OCI-LY1 (cell line): Measurements from ENCODE around the gene PRKAR1A.
A peak's percentile ranks its signal among the peaks of the same experiment; 100 is the strongest.

Source experiments
- EZH2 ChIP-seq: fragments of 200-600 bp; sonication (generic), shearing (Covaris generic); IDR thresholded peaks from 2 replicates; pipeline ENCODE4 v1.8.0; 2017; ENCODE audit warnings: borderline replicate concordance, mixed run types, mild to moderate bottlenecking, antibody characterized with exemption, low read length, moderate library complexity, mixed read lengths
- TF ChIP-seq, protein P1 (sequence below): fragments of 200-600 bp; sonication (generic), shearing (Covaris generic); IDR thresholded peaks from 2 replicates; pipeline ENCODE4 v1.5.1; 2017; ENCODE audit warnings: mild to moderate bottlenecking, antibody characterized with exemption, low read length, moderate library complexity, mixed read lengths

DNA sequence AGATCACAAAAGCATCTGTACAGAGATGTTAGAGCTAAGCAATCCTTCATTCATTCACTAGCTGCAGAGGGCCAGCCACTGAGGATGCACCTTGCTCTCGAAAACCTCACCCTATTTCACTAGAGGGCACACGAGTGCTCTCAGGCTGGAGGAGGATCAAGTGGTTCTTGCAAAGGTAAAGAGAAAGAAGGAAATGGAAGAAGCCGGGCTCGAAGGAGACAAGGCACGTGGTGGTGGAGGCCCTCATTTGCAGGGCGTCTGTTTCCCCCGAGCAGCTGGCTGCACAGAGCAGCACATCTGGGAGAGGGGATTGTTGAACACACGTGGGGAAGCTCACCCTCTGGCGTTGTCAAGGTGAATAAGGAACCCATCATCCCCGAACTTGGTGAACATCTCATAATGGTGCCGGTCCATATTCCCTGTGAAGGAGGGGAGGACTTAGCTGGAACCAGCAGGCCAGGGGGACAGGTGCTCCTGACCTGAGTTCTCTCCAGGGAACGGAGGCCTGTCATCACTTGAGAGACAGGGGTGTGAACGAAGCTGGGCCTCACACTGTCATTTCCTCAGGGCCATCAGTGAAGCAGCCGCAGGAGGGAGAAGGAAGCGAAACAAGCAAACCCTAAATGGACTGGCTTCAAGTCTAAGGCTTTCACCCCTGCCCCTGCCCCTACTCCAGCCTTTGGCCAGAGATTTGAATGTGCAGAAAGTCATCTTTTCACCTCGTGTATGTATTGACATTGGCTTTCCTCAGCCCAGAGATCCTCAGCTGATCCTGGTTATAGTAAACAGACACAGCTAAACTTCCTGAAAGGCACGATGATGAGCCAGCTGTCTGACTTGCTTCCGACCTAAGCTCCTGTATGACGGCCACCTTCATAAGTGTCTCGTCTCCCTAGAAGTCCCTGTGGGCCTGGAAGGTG lies 27.6 kb downstream of the PRKAR1A start:
- TF ChIP-seq, protein P1, sequence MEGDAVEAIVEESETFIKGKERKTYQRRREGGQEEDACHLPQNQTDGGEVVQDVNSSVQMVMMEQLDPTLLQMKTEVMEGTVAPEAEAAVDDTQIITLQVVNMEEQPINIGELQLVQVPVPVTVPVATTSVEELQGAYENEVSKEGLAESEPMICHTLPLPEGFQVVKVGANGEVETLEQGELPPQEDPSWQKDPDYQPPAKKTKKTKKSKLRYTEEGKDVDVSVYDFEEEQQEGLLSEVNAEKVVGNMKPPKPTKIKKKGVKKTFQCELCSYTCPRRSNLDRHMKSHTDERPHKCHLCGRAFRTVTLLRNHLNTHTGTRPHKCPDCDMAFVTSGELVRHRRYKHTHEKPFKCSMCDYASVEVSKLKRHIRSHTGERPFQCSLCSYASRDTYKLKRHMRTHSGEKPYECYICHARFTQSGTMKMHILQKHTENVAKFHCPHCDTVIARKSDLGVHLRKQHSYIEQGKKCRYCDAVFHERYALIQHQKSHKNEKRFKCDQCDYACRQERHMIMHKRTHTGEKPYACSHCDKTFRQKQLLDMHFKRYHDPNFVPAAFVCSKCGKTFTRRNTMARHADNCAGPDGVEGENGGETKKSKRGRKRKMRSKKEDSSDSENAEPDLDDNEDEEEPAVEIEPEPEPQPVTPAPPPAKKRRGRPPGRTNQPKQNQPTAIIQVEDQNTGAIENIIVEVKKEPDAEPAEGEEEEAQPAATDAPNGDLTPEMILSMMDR = peak; percentile 77
- no peak for TF ChIP-seq EZH2
